Activated CD8-positive, alpha-beta memory T cell treated with anti-CD3 and anti-CD28 coated beads for 1 hour (primary cell): Measurements from ENCODE around the gene NEURL1B.

Experiments
- DNase-seq, 2 donors: peaks; one replicate each; pipeline ENCODE4 v3.0.0-alpha.2; 2020; ENCODE audit warnings: low read depth in 1 of 2; ENCODE audit errors: extremely low read depth in 1 of 2

Gene NEURL1B

DNA sequence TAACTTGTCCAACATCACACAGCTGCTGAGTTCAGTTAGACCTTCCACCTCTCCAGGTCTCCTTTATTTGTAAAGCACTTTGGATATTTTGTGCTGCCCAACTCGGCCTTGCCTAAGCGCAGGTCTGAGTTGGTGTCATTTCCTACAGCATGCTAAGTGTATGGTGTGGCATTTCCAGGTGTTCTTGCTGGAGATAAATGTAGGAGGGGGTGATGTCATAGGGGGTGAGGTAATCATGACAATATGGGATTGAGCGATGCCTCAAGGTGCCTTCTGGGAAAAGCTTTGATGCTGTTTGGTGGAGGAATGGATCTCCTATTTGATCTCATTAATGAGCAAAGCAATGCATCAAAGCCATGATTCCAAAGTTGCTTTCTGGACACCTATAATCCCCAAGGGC, 32.3 kb upstream of the NEURL1B start:
- DNase-seq, result no peak

DNA sequence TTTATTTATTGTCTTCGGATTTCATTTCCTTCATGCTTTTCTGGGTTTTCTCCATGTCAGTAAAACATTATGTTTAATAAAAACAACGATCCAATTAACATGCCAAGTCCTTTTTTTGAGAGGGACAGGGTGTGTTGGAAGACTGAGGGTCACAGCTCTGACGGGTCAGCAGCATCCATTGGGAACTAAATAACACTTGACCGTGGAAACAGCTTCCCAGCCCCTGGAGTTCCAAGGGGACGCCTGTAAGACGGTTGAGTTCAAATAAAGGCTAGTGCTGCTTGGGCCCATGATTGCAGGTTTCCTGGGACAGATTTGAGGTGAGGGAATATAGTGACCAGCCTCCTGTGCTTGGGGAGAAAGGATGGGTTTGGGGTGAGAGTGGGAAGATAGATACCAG, 30.4 kb upstream of the NEURL1B start:
- DNase-seq, result no peak

DNA sequence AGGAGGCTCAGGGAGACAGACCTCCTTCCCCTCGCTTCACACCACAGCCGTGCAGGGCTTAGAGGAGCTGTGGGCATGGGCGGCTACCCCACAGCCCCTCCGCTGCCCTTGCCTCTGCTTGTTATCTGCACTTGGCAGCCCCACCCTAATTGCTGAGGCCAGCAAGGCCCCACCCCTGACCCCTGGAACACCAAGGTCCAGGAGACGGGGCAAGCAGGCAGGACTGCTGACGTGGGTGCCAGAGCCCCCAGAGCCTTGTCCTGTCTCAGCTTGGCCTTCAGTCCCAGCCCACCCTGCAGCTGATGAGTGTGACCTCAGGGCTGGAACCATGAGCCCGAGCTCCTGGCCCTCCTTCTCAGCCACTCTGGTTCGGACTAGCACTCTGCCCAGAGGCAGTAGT, 29.1 kb upstream of the NEURL1B start:
- no peak for DNase-seq

DNA sequence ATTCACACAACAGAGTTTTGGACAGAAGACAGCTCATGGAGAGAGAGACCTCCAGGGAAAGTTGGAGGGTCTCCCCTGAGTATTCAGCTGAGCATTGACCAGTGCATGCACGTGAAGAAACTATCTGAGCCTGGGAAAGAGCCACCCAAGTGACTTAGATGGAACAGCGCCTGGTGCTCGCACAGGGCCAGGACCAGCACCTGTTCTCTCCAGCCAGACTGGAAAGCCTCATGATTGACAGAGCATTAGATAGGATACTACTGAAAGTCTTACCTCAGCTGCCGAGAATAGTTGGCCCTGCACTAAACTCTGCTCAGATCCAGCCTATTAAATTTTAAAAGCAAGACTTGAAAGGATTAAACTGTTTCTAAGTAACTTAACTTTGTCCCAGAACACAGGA, 28.3 kb upstream of the NEURL1B start:
- no peak for DNase-seq

- no peak for DNase-seq
These were observed 24.9 kb upstream of the NEURL1B start for GRCh38 chr5:172616136-172616535.

- no peak for DNase-seq
These were observed 24.3 kb upstream of the NEURL1B start for GRCh38 chr5:172616730-172617129.

GRCh38 chr5:172617817-172618216, 23.2 kb upstream of the NEURL1B start:
- DNase-seq, result no peak

DNA sequence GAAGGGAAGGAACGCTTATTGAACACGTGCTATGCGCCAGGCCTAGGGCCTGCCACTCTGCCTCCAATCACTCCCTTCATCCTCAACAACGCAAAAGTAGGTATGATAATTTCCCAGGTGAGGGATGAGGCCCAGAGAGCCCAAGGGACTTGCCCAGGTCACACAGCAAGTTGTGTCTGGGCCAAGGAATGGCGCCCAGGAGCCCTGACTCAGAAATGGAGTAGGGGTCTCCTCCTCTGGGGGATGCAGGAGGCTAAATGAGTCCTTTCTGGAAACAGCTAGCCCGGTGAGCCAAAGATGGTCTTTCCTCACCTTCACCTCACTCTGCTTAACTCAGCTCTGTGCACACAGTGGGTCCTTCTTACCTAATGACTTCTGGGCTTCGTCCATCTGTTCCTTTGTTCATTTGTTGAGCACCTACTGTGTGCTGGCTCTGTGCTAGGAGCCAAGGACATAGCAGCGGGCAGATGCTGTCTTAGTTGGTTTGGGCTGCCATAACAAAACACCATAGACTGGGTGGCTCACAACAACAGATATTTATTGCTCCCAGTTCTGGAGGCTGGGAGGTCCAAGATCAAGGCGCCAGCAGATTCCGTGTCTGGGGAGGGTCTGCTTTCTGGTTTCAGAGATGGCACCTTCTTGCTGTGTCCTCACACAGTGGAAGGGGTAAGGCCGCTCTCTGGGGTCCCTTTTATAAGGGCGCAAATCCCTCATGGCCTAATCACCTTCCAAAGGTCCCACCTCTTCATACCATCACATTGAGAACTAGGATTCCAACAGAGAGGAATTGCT, 22.3 kb upstream of the NEURL1B start:
- DNase-seq, result no peak

- no peak for DNase-seq
These were observed 20.6 kb upstream of the NEURL1B start for GRCh38 chr5:172620506-172620905.

DNA sequence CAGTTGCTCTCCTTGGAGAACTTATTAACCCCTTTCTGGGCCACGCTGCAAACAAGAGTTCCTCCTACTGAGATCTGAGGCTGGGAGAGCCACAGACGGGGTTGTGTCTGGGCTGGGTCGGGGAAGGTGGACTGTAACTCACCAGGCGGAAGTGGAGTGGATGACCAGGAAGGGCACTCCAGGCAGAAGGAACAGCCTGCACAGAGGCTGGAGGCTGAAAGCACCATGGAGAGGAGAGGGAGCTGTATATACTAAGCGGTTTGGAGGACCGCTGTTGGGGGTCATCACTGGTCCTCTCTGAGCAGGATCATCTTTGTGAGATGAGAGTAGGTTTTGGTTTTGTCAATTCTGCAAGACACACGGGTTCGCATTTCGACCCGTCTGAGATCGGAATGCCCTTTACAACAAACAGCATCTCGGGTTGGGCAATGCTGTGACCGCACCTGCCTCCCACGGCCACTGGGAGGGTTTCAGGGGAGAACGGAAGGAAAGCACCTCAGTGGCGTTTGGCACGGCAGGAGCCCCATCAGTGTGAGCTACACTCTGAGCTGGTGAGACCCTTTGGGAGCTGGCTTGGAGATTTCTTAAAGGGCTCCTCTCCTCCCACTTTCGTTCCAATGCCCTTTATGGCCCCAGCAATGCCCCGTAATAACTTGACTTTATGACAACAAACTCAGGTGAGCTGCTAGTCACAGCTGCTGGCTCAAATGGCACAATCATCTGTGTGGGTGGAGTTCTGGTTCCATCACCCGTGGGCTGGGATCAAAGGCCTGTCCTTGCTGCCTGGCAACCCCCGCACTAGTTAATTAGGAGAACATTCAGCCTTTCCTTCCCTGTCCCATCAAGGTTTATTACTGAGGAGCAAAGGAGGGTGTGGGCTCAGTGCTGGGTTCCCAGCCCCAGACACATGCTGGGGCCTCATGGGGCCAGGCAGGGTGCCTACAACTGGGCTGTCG, 18.7 kb upstream of the NEURL1B start:
- DNase-seq, result no peak

DNA sequence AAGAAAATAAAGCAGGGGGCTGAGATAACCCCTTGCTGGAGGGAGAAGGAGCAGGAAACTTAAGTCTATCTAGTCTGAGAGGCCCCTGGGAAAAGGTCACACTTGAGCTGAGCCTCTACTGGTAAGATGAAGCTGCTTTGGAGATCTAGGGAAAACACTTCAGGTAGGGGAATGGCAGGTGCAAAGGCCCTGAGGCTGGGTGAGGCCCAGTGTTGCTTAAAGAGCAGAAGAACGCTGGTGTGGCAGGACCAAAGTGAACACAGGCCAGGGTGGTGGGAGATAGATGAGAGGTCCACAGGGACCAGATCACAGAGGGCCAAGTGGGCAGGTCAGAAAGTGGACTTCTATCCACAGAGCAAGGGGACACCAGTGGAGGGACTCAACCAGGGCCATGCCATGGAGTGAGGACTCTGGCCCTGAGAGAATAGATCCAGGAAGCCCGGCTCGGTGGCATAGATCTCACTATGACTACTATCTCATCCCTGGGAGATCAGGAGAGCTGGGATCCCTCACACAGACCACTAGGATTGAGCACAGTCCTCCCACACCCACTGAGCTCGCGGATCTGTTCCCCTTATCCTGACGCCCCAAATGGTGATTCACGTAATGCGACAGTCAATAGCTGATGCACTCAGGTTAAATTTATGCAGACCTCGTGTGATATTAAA, 17.6 kb upstream of the NEURL1B start:
- DNase-seq, result no peak

GRCh38 chr5:172624083-172624995, 16.7 kb upstream of the NEURL1B start:
- no peak for DNase-seq

GRCh38 chr5:172624996-172625964, 15.8 kb upstream of the NEURL1B start:
- no peak for DNase-seq

DNA sequence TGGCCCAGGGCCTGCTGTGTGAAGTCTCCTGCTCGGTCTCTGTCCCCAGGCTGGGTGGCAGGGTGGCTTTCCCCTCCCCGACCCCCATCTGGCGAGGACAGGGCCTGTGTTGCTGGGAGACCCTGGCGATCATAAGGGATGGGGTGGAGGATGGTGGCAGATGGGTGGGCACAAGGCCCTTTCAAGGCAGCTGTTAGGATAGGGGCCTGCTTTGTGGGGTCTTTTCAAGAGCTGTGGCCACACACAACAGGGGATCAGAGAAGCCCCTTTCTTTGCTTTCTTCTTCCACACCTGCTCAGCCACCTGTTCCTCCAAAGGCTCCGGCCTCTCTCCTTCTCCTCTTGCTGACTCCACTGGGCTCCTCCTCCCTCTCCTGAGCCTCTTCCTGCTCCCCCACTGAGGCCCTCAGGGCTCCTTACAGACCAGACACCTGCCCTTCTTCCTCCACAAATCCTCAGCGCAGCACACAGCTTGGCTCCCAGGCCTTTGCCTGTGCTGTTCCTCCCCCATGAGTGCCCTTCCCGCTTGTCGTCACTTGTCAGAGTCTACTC, 15.0 kb upstream of the NEURL1B start:
- no peak for DNase-seq

DNA sequence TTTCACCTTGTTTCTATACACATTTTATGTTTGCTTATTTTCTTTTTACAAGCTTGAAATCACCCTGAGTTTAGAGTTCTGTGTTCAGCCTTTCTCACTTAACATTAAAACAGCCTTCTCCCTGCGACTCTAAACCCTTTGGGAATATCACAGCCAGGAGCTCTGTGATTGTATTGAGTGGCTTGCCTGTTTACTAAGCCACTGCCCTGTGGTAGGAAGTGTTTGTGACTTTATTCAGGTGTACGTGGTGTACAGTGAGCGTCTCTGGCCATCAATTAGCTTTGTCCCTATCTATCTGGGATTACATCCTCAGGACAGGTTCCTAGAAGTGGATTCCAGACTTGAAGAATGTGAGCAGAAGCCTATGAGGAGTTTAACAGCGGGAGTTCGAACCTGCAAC, 11.0 kb upstream of the NEURL1B start:
- DNase-seq, result no peak

GRCh38 chr5:172630482-172630881, 10.6 kb upstream of the NEURL1B start:
- no peak for DNase-seq

DNA sequence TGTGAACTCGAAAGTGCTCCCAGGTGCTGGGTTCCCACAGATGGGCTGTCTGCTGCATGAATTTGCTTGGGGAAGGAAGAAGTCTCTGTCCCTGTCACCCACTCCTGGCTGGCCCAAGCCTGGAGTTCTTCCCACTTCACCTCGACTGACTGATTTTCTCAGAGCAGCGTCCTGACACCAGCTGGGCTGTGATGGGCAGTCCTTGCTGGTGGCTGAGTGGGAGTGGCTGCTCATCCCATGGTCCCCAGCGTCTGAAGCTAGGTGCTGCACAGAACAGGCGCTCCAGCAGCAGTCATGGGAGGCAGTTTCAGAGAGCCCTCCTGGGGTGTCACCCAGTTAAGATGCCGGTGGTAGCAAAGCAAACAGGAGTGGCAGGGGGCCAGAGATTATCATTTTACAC, 10.1 kb upstream of the NEURL1B start:
- DNase-seq, result no peak

- DNase-seq, result no peak
These were observed 8.5 kb upstream of the NEURL1B start for GRCh38 chr5:172632346-172633092.
